CD4-positive, alpha-beta T cell (primary cell): ENCODE data around the gene MYOG. TPM values are rescaled to one million over a fixed set of nuclear protein-coding genes. Genes with fewer than 3 reads are reported as not detected.

ENCODE experiments used
- ATAC-seq: fragments of 200-7000 bp; cut with Tn5 transposase; one replicate; pipeline ENCODE4 v1.10.0; 2022; ENCODE audit warnings: mild to moderate bottlenecking; ENCODE audit not compliant: poor library complexity
- CTCF ChIA-PET: fragments of 350-600 bp; sonication (Branson Sonifier 250); formaldehyde crosslinking; loops from one replicate; lab custom pipeline; 2021; ENCODE audit warnings: antibody characterized with exemption, inconsistent platforms; lab: Charles Lee
- POLR2A ChIA-PET: fragments of 350-600 bp; sonication (Branson Sonifier 250); formaldehyde crosslinking; loops from one replicate; lab custom pipeline; 2021; ENCODE audit warnings: antibody characterized with exemption, inconsistent platforms; lab: Charles Lee
- DNase-seq, 14 experiments: peaks; one replicate each; pipeline ENCODE4 v3.0.0-alpha.2; 2013 to 2020; ENCODE audit warnings: mixed read lengths in 2 of 14
- H3K27ac ChIP-seq, 2 donors: one replicate each; pipeline versions ENCODE4 v1.5.1 to v1.7.0; 2013; ENCODE audit warnings: low read length in 2 of 2, low read depth in 1 of 2, mild to moderate bottlenecking in 1 of 2
- H3K27me3 ChIP-seq, 2 experiments: 1 replicate in 1 of 2; 2 replicates in 1 of 2; pipeline versions ENCODE4 v1.6.1 to v1.7.0; 2013; ENCODE audit warnings: low read length in 2 of 2, control low read depth in 1 of 2, mild to moderate bottlenecking in 1 of 2, moderate library complexity in 1 of 2; ENCODE audit not compliant: insufficient read depth in 2 of 2, control insufficient read depth in 1 of 2
- H3K36me3 ChIP-seq: one replicate; pipeline ENCODE4 v1.6.1; 2013; ENCODE audit warnings: low read length, control low read depth; ENCODE audit not compliant: insufficient read depth
- H3K4me1 ChIP-seq: one replicate; pipeline ENCODE4 v1.6.1; 2013; ENCODE audit warnings: low read length, control low read depth; ENCODE audit not compliant: insufficient read depth
- H3K4me3 ChIP-seq: one replicate; pipeline ENCODE4 v1.5.1; 2013; ENCODE audit warnings: mild to moderate bottlenecking, low read length, moderate library complexity
- H3K9me3 ChIP-seq, 2 experiments: 1 replicate in 1 of 2; 2 replicates in 1 of 2; pipeline versions ENCODE4 v1.6.1 to v1.7.0; 2013; ENCODE audit warnings: low read length in 2 of 2, mild to moderate bottlenecking in 2 of 2, control low read depth in 1 of 2, moderate library complexity in 1 of 2; ENCODE audit not compliant: control insufficient read depth in 1 of 2, insufficient read depth in 1 of 2
- H3K27ac Mint-ChIP-seq: one replicate; pipeline ENCODE4 v1.8.0; 2020; ENCODE audit warnings: mixed read lengths
- H3K27me3 Mint-ChIP-seq: one replicate; pipeline ENCODE4 v1.8.0; 2021; ENCODE audit warnings: mixed read lengths
- H3K36me3 Mint-ChIP-seq: one replicate; pipeline ENCODE4 v1.8.0; 2021; ENCODE audit warnings: low read depth, mixed read lengths
- H3K4me1 Mint-ChIP-seq: one replicate; pipeline ENCODE4 v1.8.0; 2021; ENCODE audit warnings: low read depth, mixed read lengths
- H3K4me3 Mint-ChIP-seq: one replicate; pipeline ENCODE4 v1.8.0; 2020; ENCODE audit warnings: mild to moderate bottlenecking, mixed read lengths
- H3K9me3 Mint-ChIP-seq: one replicate; pipeline ENCODE4 v1.8.0; 2020; ENCODE audit warnings: mixed read lengths
- intact Hi-C, 2 experiments: fragments of 100-400 bp; cut with DNase I in 1 of 2; cut with micrococcal nuclease in 1 of 2; formaldehyde crosslinking; loops; one replicate each; pipeline versions ENCODE4 v1.15.1 to v1.9.0; 2023 to 2025; cut with DNase I, micrococcal nuclease
- total RNA-seq, 174 experiments: library from RNA in 2 of 174; stranded (reverse) in 2 of 174; gene quantifications; one replicate each; pipeline ENCODE4 v1.2.3 and lab custom pipeline; 2021 to 2026
- TF ChIP-seq, protein P1 (sequence below): fragments of 200-600 bp; IDR thresholded peaks from one replicate; pipeline ENCODE4 v1.8.0; 2022; ENCODE audit warnings: antibody characterized with exemption, mild to moderate bottlenecking

Gene MYOG
- total RNA-seq, 2 experiments from 2014 or later = not detected

DNA sequence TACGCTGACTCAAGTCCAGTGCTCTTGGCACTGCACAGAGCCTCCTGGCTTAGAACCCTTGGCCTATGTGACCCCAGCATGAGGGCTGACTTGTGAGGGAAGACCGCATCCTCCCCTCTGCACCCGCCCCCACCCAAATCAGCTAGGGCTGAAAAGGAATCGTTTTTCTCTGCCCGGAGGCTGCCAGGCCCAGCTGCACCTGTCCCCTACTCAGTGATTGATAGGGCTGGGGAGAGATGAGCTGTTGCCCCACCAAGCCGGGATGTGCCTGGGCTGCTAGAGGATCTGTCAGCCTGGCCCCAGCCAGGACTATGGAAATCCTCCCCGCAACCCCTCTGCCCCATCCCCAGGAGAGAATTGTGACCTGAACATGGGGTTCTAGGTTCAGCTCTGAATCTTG, 20.6 kb downstream of the MYOG start:
- H3K36me3 Mint-ChIP-seq = no peaks in the 10 kb centered on the region
- no peaks in the 10 kb centered on the region for H3K9me3 Mint-ChIP-seq
- no peak for DNase-seq
- TF ChIP-seq, protein P1, sequence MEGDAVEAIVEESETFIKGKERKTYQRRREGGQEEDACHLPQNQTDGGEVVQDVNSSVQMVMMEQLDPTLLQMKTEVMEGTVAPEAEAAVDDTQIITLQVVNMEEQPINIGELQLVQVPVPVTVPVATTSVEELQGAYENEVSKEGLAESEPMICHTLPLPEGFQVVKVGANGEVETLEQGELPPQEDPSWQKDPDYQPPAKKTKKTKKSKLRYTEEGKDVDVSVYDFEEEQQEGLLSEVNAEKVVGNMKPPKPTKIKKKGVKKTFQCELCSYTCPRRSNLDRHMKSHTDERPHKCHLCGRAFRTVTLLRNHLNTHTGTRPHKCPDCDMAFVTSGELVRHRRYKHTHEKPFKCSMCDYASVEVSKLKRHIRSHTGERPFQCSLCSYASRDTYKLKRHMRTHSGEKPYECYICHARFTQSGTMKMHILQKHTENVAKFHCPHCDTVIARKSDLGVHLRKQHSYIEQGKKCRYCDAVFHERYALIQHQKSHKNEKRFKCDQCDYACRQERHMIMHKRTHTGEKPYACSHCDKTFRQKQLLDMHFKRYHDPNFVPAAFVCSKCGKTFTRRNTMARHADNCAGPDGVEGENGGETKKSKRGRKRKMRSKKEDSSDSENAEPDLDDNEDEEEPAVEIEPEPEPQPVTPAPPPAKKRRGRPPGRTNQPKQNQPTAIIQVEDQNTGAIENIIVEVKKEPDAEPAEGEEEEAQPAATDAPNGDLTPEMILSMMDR = no peak
- Histone ChIP-seq H3K9me3 (no peaks in the 10 kb centered on the region), H3K27me3 (no peaks in the 10 kb centered on the region), H3K36me3 (no peaks in the 10 kb centered on the region), H3K4me3 (no peak overlapping the region), H3K4me1 (no peaks in the 10 kb centered on the region), H3K27ac (no peak overlapping the region)
- no peak overlapping the region for H3K27ac Mint-ChIP-seq
- no peak for ATAC-seq
- POLR2A ChIA-PET = no interaction called here
- H3K4me1 Mint-ChIP-seq = no peaks in the 10 kb centered on the region
- H3K27me3 Mint-ChIP-seq = no peaks in the 10 kb centered on the region
- intact Hi-C loops = loop anchor here in 1 of 2 experiments (10.0 kb wide), 1 partner anchor 370 kb away; no protein-coding TSS in a partner anchor
- CTCF ChIA-PET = interaction anchor here (0.6 kb wide), 2 partner anchors 15 to 927 kb away, joined by 3 to 5 read pairs; no protein-coding TSS in a partner anchor
- no peak overlapping the region for H3K4me3 Mint-ChIP-seq

DNA sequence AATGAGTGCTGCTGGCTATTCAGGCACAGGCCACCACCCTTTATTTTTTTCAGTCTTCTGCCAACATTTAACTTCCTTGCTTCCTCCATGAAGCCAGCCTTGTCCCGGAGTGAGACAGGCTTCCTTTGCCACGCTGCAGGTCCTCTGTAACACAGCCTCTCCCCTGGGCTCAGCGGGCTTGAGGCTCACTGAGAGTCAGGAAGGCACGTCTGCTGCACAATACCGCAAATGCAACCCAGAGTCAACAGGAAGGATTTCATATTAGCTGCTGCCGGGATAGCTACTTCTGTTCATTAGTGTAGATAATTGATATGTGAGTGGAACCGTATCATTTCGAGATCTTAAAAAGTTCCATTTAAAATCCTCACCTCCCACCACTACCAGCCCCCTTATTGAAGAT, 22.5 kb downstream of the MYOG start:
- intact Hi-C loops = loop anchor here in 1 of 2 experiments (10.0 kb wide), 1 partner anchor 372 kb away; no protein-coding TSS in a partner anchor
- Mint-ChIP-seq H3K27ac (no peak overlapping the region), H3K36me3 (no peaks in the 10 kb centered on the region), H3K4me3 (no peak overlapping the region), H3K9me3 (no peaks in the 10 kb centered on the region), H3K4me1 (no peaks in the 10 kb centered on the region), H3K27me3 (no peaks in the 10 kb centered on the region)
- ATAC-seq (no peak), DNase-seq (no peak)
- ChIA-PET POLR2A (no interaction called here), CTCF (no interaction called here)
- Histone ChIP-seq H3K27me3 (no peaks in the 10 kb centered on the region), H3K4me1 (no peaks in the 10 kb centered on the region), H3K9me3 (no peaks in the 10 kb centered on the region), H3K27ac (no peak overlapping the region), H3K4me3 (no peak overlapping the region), H3K36me3 (no peaks in the 10 kb centered on the region)
- TF ChIP-seq, protein P1 = no peak

GRCh38 chr1:203060115-203060514, 25.7 kb downstream of the MYOG start:
- H3K4me1 Mint-ChIP-seq = no peaks in the 10 kb centered on the region
- no peak for ATAC-seq
- H3K27me3 Mint-ChIP-seq = no peaks in the 10 kb centered on the region
- peaks cover 2% of the 10 kb centered on the region for H3K4me1 ChIP-seq
- no peaks in the 10 kb centered on the region for H3K9me3 ChIP-seq
- ChIA-PET CTCF (no interaction called here), POLR2A (no interaction called here)
- TF ChIP-seq, protein P1 = no peak
- no peaks in the 10 kb centered on the region for H3K9me3 Mint-ChIP-seq
- no peaks in the 10 kb centered on the region for H3K36me3 Mint-ChIP-seq
- no peak overlapping the region for H3K27ac ChIP-seq
- intact Hi-C loops = loop anchor here in 1 of 2 experiments (10.0 kb wide), 1 partner anchor 375 kb away; no protein-coding TSS in a partner anchor
- H3K27ac Mint-ChIP-seq = no peak overlapping the region
- no peaks in the 10 kb centered on the region for H3K27me3 ChIP-seq
- no peak overlapping the region for H3K4me3 Mint-ChIP-seq
- no peak overlapping the region for H3K4me3 ChIP-seq
- no peak for DNase-seq
- no peaks in the 10 kb centered on the region for H3K36me3 ChIP-seq
